LNCaP clone FGC (cell line): Measurements from ENCODE around the gene TRIL.

Source experiments
- DNase-seq: peaks from one replicate; pipeline ENCODE4 v3.0.0-alpha.2; 2011; ENCODE audit warnings: low read depth
- H3K4me3 ChIP-seq: 2 replicates; pipeline ENCODE4 v1.5.1; 2011; ENCODE audit warnings: mild to moderate bottlenecking, low read depth, low read length, control low read depth
- TF ChIP-seq, protein P1 (sequence below): IDR thresholded peaks from 2 replicates; pipeline ENCODE4 v1.5.1; 2012; ENCODE audit warnings: mild to moderate bottlenecking; ENCODE audit not compliant: control insufficient read depth, insufficient read depth; ENCODE audit errors: extremely low read depth

TRIL gene

DNA sequence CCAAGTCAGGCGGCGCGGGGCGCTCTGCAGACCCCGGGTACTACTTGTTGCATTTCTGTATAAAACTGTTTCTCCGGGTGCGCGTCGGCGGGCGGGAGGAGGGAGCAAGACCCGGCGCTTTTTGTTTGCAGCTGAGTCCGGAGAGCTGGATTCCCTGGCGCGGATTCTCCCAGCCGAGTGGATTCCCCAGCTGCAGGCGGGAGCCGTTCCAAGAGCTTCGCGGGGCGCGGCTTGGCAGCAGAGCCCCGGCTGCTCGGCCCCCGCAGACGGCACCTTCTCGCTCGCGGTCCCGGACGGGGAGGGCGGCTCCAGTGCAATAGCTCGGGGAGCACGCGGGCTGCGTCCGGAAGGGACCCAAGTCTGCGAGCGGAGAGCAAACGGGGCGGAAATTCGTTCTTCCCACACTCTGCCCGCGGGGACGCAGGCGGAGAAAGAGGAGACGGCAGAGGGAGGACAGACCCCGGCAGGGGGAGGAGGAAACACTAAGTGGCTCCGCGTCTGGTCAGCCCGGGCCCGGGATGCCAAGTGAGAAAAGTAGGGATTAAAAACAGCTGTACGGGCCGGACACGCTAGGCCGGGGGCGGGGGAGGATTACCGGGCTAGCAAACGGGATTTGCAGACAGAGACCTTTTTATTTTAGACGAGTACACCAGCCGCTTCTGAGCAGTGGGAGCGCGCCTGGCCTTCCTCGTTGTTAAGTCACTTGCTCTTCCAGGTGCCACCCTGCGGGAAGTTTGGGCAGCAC, at the start of gene TRIL:
Gene TRIL (minus strand): TSS at position 96 of the 745 bp plus-strand sequence. CDS start 284 bp downstream, outside the sequence.
- H3K4me3 ChIP-seq: no peak within 1 kb of the TSS
- DNase-seq: no peak
- TF ChIP-seq, protein P1, sequence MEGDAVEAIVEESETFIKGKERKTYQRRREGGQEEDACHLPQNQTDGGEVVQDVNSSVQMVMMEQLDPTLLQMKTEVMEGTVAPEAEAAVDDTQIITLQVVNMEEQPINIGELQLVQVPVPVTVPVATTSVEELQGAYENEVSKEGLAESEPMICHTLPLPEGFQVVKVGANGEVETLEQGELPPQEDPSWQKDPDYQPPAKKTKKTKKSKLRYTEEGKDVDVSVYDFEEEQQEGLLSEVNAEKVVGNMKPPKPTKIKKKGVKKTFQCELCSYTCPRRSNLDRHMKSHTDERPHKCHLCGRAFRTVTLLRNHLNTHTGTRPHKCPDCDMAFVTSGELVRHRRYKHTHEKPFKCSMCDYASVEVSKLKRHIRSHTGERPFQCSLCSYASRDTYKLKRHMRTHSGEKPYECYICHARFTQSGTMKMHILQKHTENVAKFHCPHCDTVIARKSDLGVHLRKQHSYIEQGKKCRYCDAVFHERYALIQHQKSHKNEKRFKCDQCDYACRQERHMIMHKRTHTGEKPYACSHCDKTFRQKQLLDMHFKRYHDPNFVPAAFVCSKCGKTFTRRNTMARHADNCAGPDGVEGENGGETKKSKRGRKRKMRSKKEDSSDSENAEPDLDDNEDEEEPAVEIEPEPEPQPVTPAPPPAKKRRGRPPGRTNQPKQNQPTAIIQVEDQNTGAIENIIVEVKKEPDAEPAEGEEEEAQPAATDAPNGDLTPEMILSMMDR: no peak

GRCh38 chr7:29007127-29007526, 49.0 kb upstream of the TRIL start:
- no peak for DNase-seq
- TF ChIP-seq, protein P1: no peak
- H3K4me3 ChIP-seq: no peak overlapping the region

DNA sequence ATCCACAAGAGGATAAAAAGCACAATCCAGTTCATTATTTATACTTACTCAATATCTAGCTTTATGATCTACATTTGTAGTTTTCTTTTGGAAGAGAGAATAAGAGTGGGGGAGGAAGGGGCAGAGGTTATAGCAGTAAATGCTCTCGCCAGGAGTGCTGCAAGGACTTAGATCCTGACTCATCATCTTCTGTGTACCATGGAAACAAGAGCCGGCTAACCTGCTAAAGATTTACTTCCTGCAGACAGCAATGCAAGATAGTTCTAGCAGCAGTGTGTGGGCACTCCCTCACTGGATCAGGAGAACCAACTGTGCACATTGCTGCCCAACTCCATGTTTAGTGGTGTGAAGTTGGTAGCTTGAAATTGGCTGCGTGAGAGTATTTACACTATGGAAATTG, 47.7 kb upstream of the TRIL start:
- peak; percentile 22 for DNase-seq
- TF ChIP-seq, protein P1: no peak
- no peak overlapping the region for H3K4me3 ChIP-seq

DNA sequence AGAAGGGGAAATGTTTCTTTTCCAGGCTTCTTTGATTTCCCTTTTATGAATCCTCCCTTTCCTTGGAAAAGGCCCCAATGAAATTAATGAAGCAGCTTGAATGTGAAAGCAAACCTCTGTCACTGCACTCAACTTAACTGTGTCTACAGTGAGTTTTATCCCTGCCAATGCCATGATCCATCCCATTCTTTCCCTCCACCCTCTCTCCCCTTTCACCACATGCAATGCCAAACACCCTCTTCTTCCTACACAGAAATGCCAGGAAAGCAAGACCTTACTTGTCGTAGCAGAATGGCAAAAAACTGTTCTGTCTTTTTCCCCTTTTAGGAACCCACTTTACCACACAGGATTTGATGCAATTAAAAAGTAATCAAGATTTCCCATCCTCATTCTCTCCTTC, 47.3 kb upstream of the TRIL start:
- no peak overlapping the region for H3K4me3 ChIP-seq
- no peak for DNase-seq
- TF ChIP-seq, protein P1: no peak

GRCh38 chr7:29003703-29004102, 45.6 kb upstream of the TRIL start:
- DNase-seq: no peak
- H3K4me3 ChIP-seq: no peak overlapping the region
- TF ChIP-seq, protein P1: no peak

DNA sequence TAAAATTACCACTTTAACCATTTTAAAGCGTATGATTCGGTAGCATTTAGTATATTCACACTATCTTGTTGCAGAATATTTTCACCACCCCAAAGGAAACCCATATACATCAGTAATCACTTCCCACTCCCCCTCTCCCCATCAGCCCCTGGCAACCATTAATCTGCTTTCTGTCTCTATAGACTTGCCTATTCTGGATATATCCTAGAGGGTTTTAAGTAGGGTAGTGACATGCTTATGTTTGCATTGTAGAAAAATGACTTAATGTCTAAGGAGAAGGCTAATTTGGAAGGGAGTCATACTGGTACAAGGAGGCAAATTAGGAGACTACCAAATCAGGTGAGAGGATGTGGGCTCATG, 42.6 kb upstream of the TRIL start:
- no peak overlapping the region for H3K4me3 ChIP-seq
- TF ChIP-seq, protein P1: no peak
- no peak for DNase-seq
